A549 (cell line): ENCODE measurements around the gene DCXR. TPM values are rescaled to one million over a fixed set of nuclear protein-coding genes. Genes with fewer than 3 reads are reported as not detected.

ENCODE experiments used
- ATAC-seq, 2 experiments: fragments of 200-7000 bp in 1 of 2; fragments of >200 bp in 1 of 2; cut with Nextera tagmentation in 1 of 2; cut with Tn5 transposase in 1 of 2; 3 replicates each; pipeline versions ENCODE4 v1.8.0 to v1.9.1; 2018 to 2020; ENCODE audit warnings: mild to moderate bottlenecking in 1 of 2, moderate library complexity in 1 of 2
- CTCF ChIA-PET: fragments of 300-600 bp; sonication (Branson Sonifier 250); formaldehyde crosslinking; extraction: SDS; loops from one replicate; lab custom pipeline; 2021; ENCODE audit warnings: antibody characterized with exemption, inconsistent platforms; lab: Yijun Ruan, JAX
- POLR2A ChIA-PET: fragments of 350-600 bp; formaldehyde crosslinking; extraction: SDS; loops from one replicate; lab custom pipeline; 2021; ENCODE audit warnings: antibody characterized with exemption, inconsistent platforms; lab: Yijun Ruan, JAX
- DNase-seq, 2 experiments: peaks; one replicate each; pipeline versions ENCODE4 v3.0.0 to v3.0.0-alpha.2; 2011 to 2016; ENCODE audit warnings: low read depth in 1 of 2, low spot score in 1 of 2
- FAIRE-seq: peaks from 2 replicates; lab custom pipeline; 2011; peaks lifted over from hg19 to GRCh38; lab: Jason Lieb, UNC
- H3K27ac ChIP-seq, 2 experiments: fragments of >200 bp; sonication (Bioruptor Twin); formaldehyde crosslinking; 3 replicates each; pipeline ENCODE4 v1.5.1; 2016 to 2017
- H3K4me1 ChIP-seq: fragments of >200 bp; sonication (Bioruptor Twin); formaldehyde crosslinking; 3 replicates; pipeline ENCODE4 v1.6.1; 2016
- H3K4me2 ChIP-seq: fragments of >200 bp; sonication (Bioruptor Twin); formaldehyde crosslinking; 3 replicates; pipeline ENCODE4 v1.6.1; 2016
- H3K4me3 ChIP-seq: fragments of >200 bp; sonication (Bioruptor Twin); formaldehyde crosslinking; 3 replicates; pipeline ENCODE4 v1.5.1; 2016
- H3K9me3 ChIP-seq: fragments of >200 bp; sonication (Bioruptor Twin); formaldehyde crosslinking; 3 replicates; pipeline ENCODE4 v1.6.1; 2016
- CHD2 ChIP-seq: fragments of 150-350 bp; IDR thresholded peaks from 2 replicates; pipeline ENCODE4 v1.6.1; 2014; ENCODE audit warnings: low read length; ENCODE audit not compliant: partially characterized antibody
- CHD4 ChIP-seq: fragments of 200-600 bp; sonication (generic); IDR thresholded peaks from 2 replicates; pipeline ENCODE4 v1.6.1; 2016; ENCODE audit warnings: antibody characterized with exemption, mild to moderate bottlenecking, borderline replicate concordance
- EHMT2 ChIP-seq: fragments of 200-600 bp; sonication (generic); IDR thresholded peaks from 2 replicates; pipeline ENCODE4 v1.6.1; 2016; ENCODE audit warnings: antibody characterized with exemption, low read depth, mild to moderate bottlenecking, moderate library complexity
- EP300 ChIP-seq, 2 experiments: fragments of >200 bp; sonication (Bioruptor Twin); formaldehyde crosslinking; IDR thresholded peaks; 2 replicates in 1 of 2; 3 replicates in 1 of 2; pipeline ENCODE4 v1.6.1; 2016 to 2017
- FOSL2 ChIP-seq, 2 experiments: fragments of 450-650 bp in 1 of 2; fragments of >200 bp in 1 of 2; sonication (Bioruptor Twin) in 1 of 2; formaldehyde crosslinking; IDR thresholded peaks; 2 replicates each; pipeline versions ENCODE4 v1.5.0 to v1.6.1; 2016 to 2020; ENCODE audit warnings: mild to moderate bottlenecking in 1 of 2, moderate library complexity in 1 of 2
- HOXA7 ChIP-seq: fragments of 250-450 bp; sonication (Bioruptor Pico); IDR thresholded peaks from 2 replicates; pipeline ENCODE4 v1.5.0; 2020; ENCODE audit warnings: mild to moderate bottlenecking, moderate library complexity
- JUN ChIP-seq, 2 experiments: fragments of >200 bp; sonication (Bioruptor Twin); formaldehyde crosslinking; IDR thresholded peaks; 2 replicates in 1 of 2; 3 replicates in 1 of 2; pipeline ENCODE4 v1.6.1; 2016 to 2017
- KDM5A ChIP-seq: fragments of 200-600 bp; sonication (generic); IDR thresholded peaks from 2 replicates; pipeline ENCODE4 v1.6.1; 2016; ENCODE audit warnings: antibody characterized with exemption, mild to moderate bottlenecking
- NFE2L2 ChIP-seq: fragments of 150-350 bp; conservative IDR thresholded peaks from 2 replicates; pipeline ENCODE4 v1.6.1; 2014; ENCODE audit warnings: low read length
- NPAS2 ChIP-seq: fragments of 250-450 bp; sonication (Bioruptor Pico); IDR thresholded peaks from 2 replicates; pipeline ENCODE4 v1.8.0; 2022; ENCODE audit warnings: mild to moderate bottlenecking, moderate library complexity, borderline replicate concordance
- POLR2A ChIP-seq: IDR thresholded peaks from 2 replicates; pipeline ENCODE4 v1.6.1; 2012; ENCODE audit warnings: mild to moderate bottlenecking, low read length
- RCOR1 ChIP-seq: fragments of 150-350 bp; IDR thresholded peaks from 2 replicates; pipeline ENCODE4 v1.6.1; 2014; ENCODE audit warnings: antibody characterized with exemption, low read length, low read depth
- ZSCAN20 ChIP-seq: fragments of 250-450 bp; sonication (Bioruptor Pico); IDR thresholded peaks from 2 replicates; pipeline ENCODE4 v1.8.0; 2022; ENCODE audit warnings: mild to moderate bottlenecking, moderate library complexity
- WGBS: methylation state at CpG from one replicate; pipeline ENCODE4 v1.1.6; 2017; ENCODE audit errors: missing lambda C conversion rate; 5-methylcytosine and 5-hydroxymethylcytosine counted together
- polyA plus RNA-seq, 4 experiments: library from polyadenylated mRNA; depleted of rRNA in 3 of 4; stranded (reverse); fragments of >200 nt; fragmentation: RNase III in 1 of 4; extraction: RNeasy Plus Mini Kit Qiagen cat#74134 plus additional on column Dnase treatment in 1 of 4; gene quantifications; 2 replicates in 3 of 4; 3 replicates in 1 of 4; pipeline ENCODE4 v1.2.3, GENCODE V29; 2011 to 2017
- TF ChIP-seq, protein P1 (sequence below): fragments of 150-350 bp; IDR thresholded peaks from 2 replicates; pipeline ENCODE4 v1.6.1; 2014; ENCODE audit warnings: low read depth, mild to moderate bottlenecking, low read length

The DCXR gene
- polyA plus RNA-seq, 2 of the 4 experiments (the other 2 are of a cell fraction): 39.3 to 70.7 TPM

DNA sequence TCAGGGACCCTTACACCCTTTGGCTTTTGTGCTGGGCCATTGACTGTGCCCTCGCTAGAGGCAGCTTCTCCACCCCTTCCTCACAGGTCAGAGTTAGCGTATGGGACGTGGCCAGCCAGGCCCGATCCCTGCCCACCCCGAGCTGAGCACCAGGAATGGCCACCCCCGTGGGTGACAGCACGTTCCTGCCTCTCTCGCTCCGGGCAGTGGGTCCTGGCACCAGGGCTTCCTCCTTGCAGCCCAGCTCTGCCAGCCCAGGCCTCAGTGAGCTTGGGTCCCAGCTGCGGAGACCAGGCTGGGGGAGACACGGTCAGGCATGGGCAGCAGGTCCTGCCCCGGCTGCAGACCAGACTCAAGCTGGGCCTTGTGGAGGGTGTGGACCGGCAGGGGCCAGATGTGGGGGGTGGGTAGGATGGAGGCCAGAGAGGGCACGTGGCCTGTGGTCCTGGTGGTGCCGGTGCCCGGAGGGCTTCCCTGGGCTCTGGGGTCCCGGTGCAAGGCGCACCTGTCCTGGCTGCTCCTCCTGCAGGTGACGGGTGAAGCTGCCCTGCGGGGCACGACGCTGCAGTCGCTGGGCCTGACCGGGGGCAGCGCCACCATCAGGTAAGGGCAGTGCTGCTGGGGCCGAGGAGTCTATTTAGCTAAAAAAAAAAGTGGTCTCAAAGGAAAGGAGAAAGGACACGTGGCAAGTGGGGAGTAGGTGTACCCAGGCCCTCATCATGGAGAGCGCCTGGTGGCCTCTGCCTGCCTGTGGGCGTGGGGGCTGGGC lies 41.9 kb downstream of the DCXR start:
- no peak for ATAC-seq
- POLR2A ChIA-PET: no interaction called here
- no peak for FAIRE-seq

DNA sequence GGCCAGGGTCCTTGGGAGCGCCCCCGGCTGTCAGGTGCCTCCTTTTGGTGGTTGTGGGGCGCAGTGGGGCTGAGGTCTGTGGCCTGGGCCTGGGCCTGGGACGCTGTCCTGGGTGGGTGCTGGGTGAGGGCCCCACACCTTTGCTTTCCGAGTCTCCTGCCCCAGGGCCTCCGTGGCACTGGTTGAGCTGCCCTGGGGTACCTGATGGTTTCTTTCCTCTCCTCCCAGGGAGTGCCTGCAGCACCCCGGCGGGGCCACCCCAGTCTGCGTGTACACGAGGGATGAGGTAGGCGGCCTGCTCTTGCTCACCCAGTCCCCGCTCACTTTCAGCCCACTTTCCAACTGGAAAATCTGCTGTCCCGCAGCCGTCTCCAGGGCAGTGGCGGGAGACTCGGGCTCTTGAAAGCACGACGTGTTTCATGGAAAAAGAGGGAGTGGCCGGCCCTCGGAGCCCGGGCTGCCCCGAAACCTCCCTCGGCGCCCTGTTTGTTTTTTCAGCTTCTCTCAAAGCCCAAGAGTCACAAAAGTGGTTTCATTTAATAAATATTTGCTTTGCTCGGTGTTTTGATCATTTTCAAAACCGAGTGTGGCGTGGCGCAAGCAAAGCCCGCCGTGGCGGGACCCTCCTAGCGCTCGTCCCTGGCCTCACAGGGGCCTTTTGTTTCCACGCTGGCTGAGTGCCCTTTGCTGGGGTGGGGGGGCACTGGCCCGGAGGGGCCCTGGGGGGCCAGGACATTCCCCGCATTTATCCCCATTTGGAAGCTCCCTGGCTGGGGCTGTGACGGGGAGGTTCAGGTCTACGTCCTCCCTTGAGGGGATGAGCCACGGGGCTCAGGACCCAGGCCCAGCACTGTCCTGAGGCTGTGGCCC lies 42.7 kb downstream of the DCXR start:
- POLR2A ChIA-PET: no interaction called here
- DNase-seq: no peak
- Histone ChIP-seq H3K4me3 (no peak overlapping the region), H3K4me1 (peaks cover 17% of the 10 kb centered on the region), H3K27ac (no peak overlapping the region)
- no peak for ATAC-seq
- TF ChIP-seq NFE2L2: no peak
- no peak for TF ChIP-seq JUN (IDR thresholded peaks at IDR 0.05)
- TF ChIP-seq ZSCAN20 (CRISPR knock-in tag): no peak
- TF ChIP-seq, protein P1, sequence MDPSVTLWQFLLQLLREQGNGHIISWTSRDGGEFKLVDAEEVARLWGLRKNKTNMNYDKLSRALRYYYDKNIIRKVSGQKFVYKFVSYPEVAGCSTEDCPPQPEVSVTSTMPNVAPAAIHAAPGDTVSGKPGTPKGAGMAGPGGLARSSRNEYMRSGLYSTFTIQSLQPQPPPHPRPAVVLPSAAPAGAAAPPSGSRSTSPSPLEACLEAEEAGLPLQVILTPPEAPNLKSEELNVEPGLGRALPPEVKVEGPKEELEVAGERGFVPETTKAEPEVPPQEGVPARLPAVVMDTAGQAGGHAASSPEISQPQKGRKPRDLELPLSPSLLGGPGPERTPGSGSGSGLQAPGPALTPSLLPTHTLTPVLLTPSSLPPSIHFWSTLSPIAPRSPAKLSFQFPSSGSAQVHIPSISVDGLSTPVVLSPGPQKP: no peak
- TF ChIP-seq EHMT2: no peak
- TF ChIP-seq, all 56 proteins: peak for 0
- 90% methylated on average over 36 of the region's 39 CpGs for WGBS
- no peaks in the 10 kb centered on the region for H3K9me3 ChIP-seq
- CTCF ChIA-PET: interaction anchor here (0.7 to 4.5 kb wide), 9 partner anchors 10 to 61 kb away, joined by 3 to 40 read pairs (median 5); partner anchors contain the start of gene NOTUM
- no peak overlapping the region for H3K4me2 ChIP-seq
- no peak for FAIRE-seq

More for the DNA sequence above, 41.9 kb downstream of the DCXR start:
- H3K9me3 ChIP-seq: no peaks in the 10 kb centered on the region
- DNase-seq: no peak
- H3K4me1 ChIP-seq: peaks cover 20% of the 10 kb centered on the region
- no peak for TF ChIP-seq CHD2
- no peak for TF ChIP-seq FOSL2 (IDR thresholded peaks at IDR 0.05)
- TF ChIP-seq FOSL2 (CRISPR knock-in tag; IDR thresholded peaks at IDR 0.05): no peak
- TF ChIP-seq EP300 (IDR thresholded peaks at IDR 0.05): no peak
- H3K4me3 ChIP-seq: no peak overlapping the region
- no peak overlapping the region for H3K4me2 ChIP-seq
- CTCF ChIA-PET: interaction anchor here (0.9 to 4.5 kb wide), 8 partner anchors 9 to 62 kb away, joined by 3 to 40 read pairs (median 6); partner anchors contain the start of gene NOTUM
- no peak overlapping the region for H3K27ac ChIP-seq
- WGBS: 91% methylated on average over 27 of the region's 29 CpGs

DNA sequence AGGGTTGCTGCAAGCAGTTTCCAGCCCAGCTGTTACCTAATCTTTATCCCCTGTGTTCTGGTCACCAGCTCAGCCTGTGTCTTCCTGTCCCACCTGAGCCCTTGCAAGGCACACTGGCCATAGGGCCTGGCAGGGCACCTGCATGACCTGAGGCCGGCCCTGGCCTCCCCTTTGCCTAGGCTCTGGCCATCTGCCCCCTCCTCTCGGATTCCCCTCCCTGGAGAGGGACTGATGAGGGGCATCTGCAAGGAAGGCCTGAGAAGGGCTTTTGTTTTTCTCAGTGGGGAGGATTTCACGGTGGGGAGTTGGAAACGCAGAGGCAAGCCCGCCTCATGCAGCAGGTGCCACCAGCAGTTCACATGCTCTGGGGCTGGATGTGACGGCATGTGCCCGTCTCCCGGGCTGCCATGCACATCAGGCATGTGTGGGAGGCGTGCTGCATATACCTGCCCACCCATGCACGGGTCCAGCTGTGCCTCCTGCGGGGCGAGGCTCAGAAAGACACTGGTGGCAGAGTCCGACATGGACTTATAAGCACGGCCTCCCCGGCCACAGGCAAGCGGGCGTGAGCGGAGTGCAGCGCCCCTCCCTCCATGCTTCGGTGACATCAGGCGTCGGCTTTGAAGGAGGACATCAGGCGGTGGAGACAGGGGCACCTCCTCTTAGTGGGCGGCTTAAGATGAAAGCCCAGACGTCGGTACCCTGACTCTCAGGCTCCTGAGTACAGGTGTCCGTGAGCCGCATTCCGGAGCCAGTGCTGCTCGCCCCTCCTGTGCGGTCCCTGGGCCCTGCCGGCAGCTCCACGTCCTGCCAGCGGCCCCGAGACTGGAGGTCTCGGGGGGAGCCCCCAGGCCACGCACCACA lies 43.5 kb downstream of the DCXR start:
- POLR2A ChIA-PET: no interaction called here
- no peak for ATAC-seq

More for the DNA sequence above, 43.5 kb downstream of the DCXR start:
- CTCF ChIA-PET: interaction anchor here (0.9 to 4.5 kb wide), 5 partner anchors 14 to 61 kb away, joined by 3 to 40 read pairs (median 5); partner anchors contain the start of gene NOTUM
- Histone ChIP-seq H3K4me1 (peaks cover 17% of the 10 kb centered on the region), H3K4me2 (no peak overlapping the region)
- TF ChIP-seq CHD4: no peak
- TF ChIP-seq NPAS2 (CRISPR knock-in tag): no peak
- TF ChIP-seq RCOR1: no peak
- no peak for TF ChIP-seq KDM5A
- TF ChIP-seq POLR2A: no peak
- no peak for TF ChIP-seq HOXA7 (CRISPR knock-in tag)
- TF ChIP-seq EHMT2: no peak
- no peak for TF ChIP-seq JUN (IDR thresholded peaks at IDR 0.05)
- TF ChIP-seq, all 56 proteins: peak for 0
- DNase-seq (no peak), FAIRE-seq (no peak)
- 93% methylated on average over 36 of the region's 37 CpGs for WGBS
- Histone ChIP-seq H3K9me3 (no peaks in the 10 kb centered on the region), H3K27ac (no peak overlapping the region), H3K4me3 (no peak overlapping the region)
